SU-DHL-6 (cell line): Measurements from ENCODE around the gene DRP2.

Experiments
- H2AFZ ChIP-seq: fragments of 200-600 bp; sonication (generic); 2 replicates; pipeline ENCODE4 v1.6.1; 2014; ENCODE audit warnings: low read depth, mild to moderate bottlenecking, moderate library complexity, mixed read lengths, antibody characterized with exemption, low read length; ENCODE audit not compliant: severe bottlenecking
- H3F3A ChIP-seq: fragments of 200-600 bp; shearing (Covaris generic); 2 replicates; pipeline ENCODE4 v1.6.0; 2016; ENCODE audit warnings: antibody characterized with exemption, mild to moderate bottlenecking; ENCODE audit not compliant: insufficient read depth
- H3K27ac ChIP-seq: fragments of 200-600 bp; sonication (generic); 2 replicates; pipeline ENCODE4 v1.5.1; 2016; ENCODE audit warnings: low read depth, mild to moderate bottlenecking, low read length, moderate library complexity, mixed read lengths
- H3K27me3 ChIP-seq: fragments of 200-600 bp; sonication (generic), shearing (Covaris generic); 2 replicates; pipeline ENCODE4 v1.6.0; 2014; ENCODE audit warnings: mild to moderate bottlenecking, low read length
- H3K36me3 ChIP-seq: fragments of 200-600 bp; sonication (generic); 2 replicates; pipeline ENCODE4 v1.6.1; 2014; ENCODE audit warnings: mild to moderate bottlenecking, low read length, mixed read lengths
- H3K4me2 ChIP-seq: fragments of 300-600, 200-600 bp; shearing (Covaris generic), sonication (generic); 2 replicates; pipeline ENCODE4 v1.6.0; 2014; ENCODE audit warnings: low read length, low read depth, mild to moderate bottlenecking; ENCODE audit not compliant: poor library complexity, severe bottlenecking
- H3K4me3 ChIP-seq: fragments of 200-600 bp; sonication (generic); 2 replicates; pipeline ENCODE4 v1.5.1; 2014; ENCODE audit warnings: antibody characterized with exemption, low read length, mild to moderate bottlenecking, mixed read lengths; ENCODE audit not compliant: insufficient read depth, poor library complexity, severe bottlenecking
- H3K79me2 ChIP-seq: fragments of 200-600 bp; sonication (generic); 2 replicates; pipeline ENCODE4 v1.6.1; 2014; ENCODE audit warnings: mild to moderate bottlenecking, low read length, moderate library complexity; ENCODE audit not compliant: insufficient read depth
- H3K9ac ChIP-seq: fragments of 200-600 bp; sonication (generic); 2 replicates; pipeline ENCODE4 v1.7.0; 2014; ENCODE audit warnings: mild to moderate bottlenecking, low read length
- H3K9me2 ChIP-seq: fragments of 200-600 bp; sonication (generic); replicated peaks from 2 replicates; pipeline ENCODE4 v1.6.1; 2014; ENCODE audit warnings: low read length; ENCODE audit not compliant: insufficient read depth
- H3K9me3 ChIP-seq: fragments of 200-600 bp; sonication (generic); 2 replicates; pipeline ENCODE4 v1.6.1; 2014; ENCODE audit warnings: low read length, mixed read lengths; ENCODE audit not compliant: insufficient read depth
- H4K20me1 ChIP-seq: fragments of 200-600 bp; sonication (generic); 2 replicates; pipeline ENCODE4 v1.6.1; 2014; ENCODE audit warnings: low read depth, mild to moderate bottlenecking, antibody characterized with exemption, low read length, moderate library complexity, mixed read lengths
- CTCF ChIP-seq: fragments of 200-600 bp; sonication (generic); IDR thresholded peaks from one replicate; pipeline ENCODE4 v1.5.1; 2017; ENCODE audit warnings: antibody characterized with exemption, mild to moderate bottlenecking, low read length, moderate library complexity; ENCODE audit not compliant: insufficient read depth, poor library complexity, severe bottlenecking
- EZH2phosphoT487 ChIP-seq: fragments of 200-600 bp; sonication (generic), shearing (Covaris generic); conservative IDR thresholded peaks from 2 replicates; pipeline ENCODE4 v1.6.1; 2018; ENCODE audit warnings: mild to moderate bottlenecking, antibody characterized with exemption, low read length, moderate library complexity, mixed read lengths

The DRP2 gene

GRCh38 chrX:101203761-101204351, 15.7 kb upstream of the DRP2 start:
- Histone ChIP-seq H4K20me1 (no peaks in the 10 kb centered on the region), H3K9me3 (no peaks in the 10 kb centered on the region), H3K4me2 (no peak overlapping the region), H2AFZ (no peak overlapping the region), H3K27me3 (no peaks in the 10 kb centered on the region), H3K4me3 (no peak overlapping the region), H3F3A (no peaks in the 10 kb centered on the region), H3K27ac (no peak overlapping the region), H3K79me2 (no peaks in the 10 kb centered on the region), H3K36me3 (no peaks in the 10 kb centered on the region), H3K9ac (no peak overlapping the region), H3K9me2 (no peaks in the 10 kb centered on the region)
- TF ChIP-seq CTCF = no peak
- no peak for TF ChIP-seq EZH2phosphoT487

GRCh38 chrX:101206471-101206870, 13.1 kb upstream of the DRP2 start:
- H3K9ac ChIP-seq = no peak overlapping the region
- no peaks in the 10 kb centered on the region for H3K9me3 ChIP-seq
- TF ChIP-seq CTCF (no peak), EZH2phosphoT487 (no peak)
- no peaks in the 10 kb centered on the region for H4K20me1 ChIP-seq
- H2AFZ ChIP-seq = no peak overlapping the region
- no peaks in the 10 kb centered on the region for H3K79me2 ChIP-seq
- H3K4me2 ChIP-seq = no peak overlapping the region
- no peak overlapping the region for H3K4me3 ChIP-seq
- H3F3A ChIP-seq = no peaks in the 10 kb centered on the region
- no peak overlapping the region for H3K27ac ChIP-seq
- no peaks in the 10 kb centered on the region for H3K36me3 ChIP-seq
- H3K9me2 ChIP-seq = no peaks in the 10 kb centered on the region
- no peaks in the 10 kb centered on the region for H3K27me3 ChIP-seq

DNA sequence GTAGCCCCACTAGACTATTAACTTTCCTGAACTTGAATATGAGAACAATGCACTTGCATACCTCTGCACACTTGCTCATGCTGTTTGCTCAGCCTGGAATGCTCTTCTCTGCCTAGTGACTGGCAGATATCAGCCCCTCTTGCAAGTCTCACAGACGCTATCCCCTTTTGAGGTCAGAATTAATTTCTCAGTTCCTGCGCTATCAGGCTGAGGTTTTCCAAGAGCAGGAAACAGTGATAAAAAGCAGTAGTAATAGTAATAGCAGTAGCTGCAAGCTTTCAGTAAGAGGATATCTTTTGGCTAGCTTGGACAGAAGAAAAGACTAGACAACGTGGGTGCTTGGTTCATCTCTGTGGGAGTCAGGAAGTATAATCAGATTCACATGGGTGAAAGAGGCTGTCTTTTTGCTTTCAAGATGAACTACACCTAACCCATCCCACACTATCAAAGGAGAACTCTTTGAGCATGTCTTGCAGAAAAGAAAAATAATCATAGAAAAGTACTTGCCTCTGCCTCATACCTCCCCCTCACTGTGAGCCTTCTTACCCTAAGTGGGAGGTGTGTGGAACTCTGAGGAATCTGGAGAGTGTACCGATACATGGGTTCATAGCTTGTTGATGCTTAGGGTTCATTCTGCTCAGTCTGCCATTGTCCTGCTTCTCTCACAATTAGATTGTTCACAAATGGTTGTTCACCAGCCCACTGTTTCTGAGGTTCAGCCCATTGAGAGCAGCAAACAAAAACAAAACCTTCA, 11.3 kb upstream of the DRP2 start:
- Histone ChIP-seq H3K27ac (no peak overlapping the region), H2AFZ (no peak overlapping the region), H3K4me3 (no peak overlapping the region), H4K20me1 (no peaks in the 10 kb centered on the region), H3K4me2 (no peak overlapping the region), H3K9ac (no peak overlapping the region), H3F3A (no peaks in the 10 kb centered on the region), H3K27me3 (no peaks in the 10 kb centered on the region), H3K36me3 (no peaks in the 10 kb centered on the region), H3K9me2 (no peaks in the 10 kb centered on the region), H3K9me3 (no peaks in the 10 kb centered on the region), H3K79me2 (no peaks in the 10 kb centered on the region)
- TF ChIP-seq EZH2phosphoT487 (no peak), CTCF (no peak)
